H1 (cell line): ENCODE measurements around the gene UQCR10.

Source experiments
- ATF3 ChIP-seq: IDR thresholded peaks from 2 replicates; pipeline ENCODE4 v1.6.1; 2011; ENCODE audit warnings: low read depth, mild to moderate bottlenecking, low read length; ENCODE audit not compliant: insufficient read depth
- CTCF ChIP-seq, 3 experiments: IDR thresholded peaks; 1 replicate in 2 of 3; 2 replicates in 1 of 3; pipeline versions ENCODE4 v1.5.1 to v1.6.1; 2011; ENCODE audit warnings: low read length in 3 of 3, mild to moderate bottlenecking in 3 of 3, inconsistent platforms in 2 of 3, low read depth in 1 of 3, moderate library complexity in 1 of 3; ENCODE audit not compliant: insufficient read depth in 1 of 3; ENCODE audit errors: control extremely low read depth in 1 of 3
- EZH2 ChIP-seq: fragments of 200-600 bp; sonication (generic); IDR thresholded peaks from 2 replicates; pipeline ENCODE4 v1.7.1; 2012; ENCODE audit warnings: low read depth, mild to moderate bottlenecking, moderate library complexity, low read length, inconsistent platforms; ENCODE audit not compliant: severe bottlenecking
- GABPA ChIP-seq: IDR thresholded peaks from 2 replicates; pipeline ENCODE4 v1.6.1; 2011; ENCODE audit warnings: mild to moderate bottlenecking, low read length, moderate library complexity, borderline replicate concordance; ENCODE audit not compliant: insufficient read depth
- NANOG ChIP-seq: IDR thresholded peaks from 2 replicates; pipeline ENCODE4 v1.6.1; 2011; ENCODE audit warnings: low read length, low read depth, mild to moderate bottlenecking, inconsistent platforms; ENCODE audit not compliant: insufficient read depth, poor library complexity, severe bottlenecking
- POLR2A ChIP-seq, 2 experiments: IDR thresholded peaks; 1 replicate in 1 of 2; 2 replicates in 1 of 2; pipeline ENCODE4 v1.6.1; 2011; ENCODE audit warnings: low read depth in 2 of 2, low read length in 2 of 2, mild to moderate bottlenecking in 2 of 2; ENCODE audit errors: control extremely low read depth in 1 of 2
- SIN3A ChIP-seq, 2 experiments: IDR thresholded peaks in 1 of 2; conservative IDR thresholded peaks in 1 of 2; 2 replicates each; pipeline ENCODE4 v1.6.1; 2011 to 2012; ENCODE audit warnings: low read length in 2 of 2, improper control_type of control experiment in 1 of 2, low read depth in 1 of 2, mild to moderate bottlenecking in 1 of 2
- SIRT6 ChIP-seq: IDR thresholded peaks from one replicate; pipeline ENCODE4 v1.7.1; 2012; ENCODE audit warnings: low read length, inconsistent platforms
- TEAD4 ChIP-seq: IDR thresholded peaks from 2 replicates; pipeline ENCODE4 v1.6.1; 2012; ENCODE audit warnings: low read depth, low read length, inconsistent platforms, mixed read lengths
- TF ChIP-seq, protein P1 (sequence below): IDR thresholded peaks from 2 replicates; pipeline ENCODE4 v1.6.1; 2011; ENCODE audit warnings: low read length, improper control_type of control experiment

- no peak for TF ChIP-seq ATF3
- TF ChIP-seq CTCF (IDR thresholded peaks at IDR 0.05; ENCODE audit: control extremely low read depth in 1 of 3, insufficient read depth in 1 of 3, low read depth in 1 of 3, low read length in 3 of 3): no peak
- TF ChIP-seq SIRT6: no peak
- no peak for TF ChIP-seq POLR2A (IDR thresholded peaks at IDR 0.05; ENCODE audit: control extremely low read depth in 1 of 2, low read depth in 2 of 2, low read length in 2 of 2)
- TF ChIP-seq, protein P1, sequence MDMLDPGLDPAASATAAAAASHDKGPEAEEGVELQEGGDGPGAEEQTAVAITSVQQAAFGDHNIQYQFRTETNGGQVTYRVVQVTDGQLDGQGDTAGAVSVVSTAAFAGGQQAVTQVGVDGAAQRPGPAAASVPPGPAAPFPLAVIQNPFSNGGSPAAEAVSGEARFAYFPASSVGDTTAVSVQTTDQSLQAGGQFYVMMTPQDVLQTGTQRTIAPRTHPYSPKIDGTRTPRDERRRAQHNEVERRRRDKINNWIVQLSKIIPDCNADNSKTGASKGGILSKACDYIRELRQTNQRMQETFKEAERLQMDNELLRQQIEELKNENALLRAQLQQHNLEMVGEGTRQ: no peak
- no peak for TF ChIP-seq TEAD4
- TF ChIP-seq SIN3A (conservative IDR thresholded peaks at IDR 0.05 in 1 of 2, IDR thresholded peaks at IDR 0.05 in 1 of 2; ENCODE audit: low read depth in 1 of 2, low read length in 2 of 2): no peak
- TF ChIP-seq NANOG: no peak
- TF ChIP-seq EZH2: no peak
- no peak for TF ChIP-seq GABPA
Observed at GRCh38 chr22:29787371-29787980, 20.3 kb downstream of the UQCR10 start.
